Measurements from ENCODE around the gene DENND2C.

DENND2C gene

GRCh38 chr1:114676115-114676514 lies 6.3 kb upstream of the DENND2C start:
- Histone ChIP-seq H3K36me3 (ENCODE audit: control insufficient read depth in 1 of 2, insufficient read depth in 2 of 2, low read length in 2 of 2) (no peaks in the 10 kb centered on the region), H3K4me1 (ENCODE audit: control insufficient read depth in 1 of 2, insufficient read depth in 2 of 2, low read length in 2 of 2) (no peaks in the 10 kb centered on the region), H3K27ac (ENCODE audit: low read length) (no peak overlapping the region), H3K4me3 (ENCODE audit: low read depth in 1 of 2, low read length in 2 of 2) (no peak overlapping the region), H3K9me3 (ENCODE audit: control insufficient read depth in 1 of 2, low read length in 2 of 2) (no peaks in the 10 kb centered on the region), H3K27me3 (ENCODE audit: low read depth, low read length) (no peaks in the 10 kb centered on the region)

- Histone ChIP-seq H3K4me3 (ENCODE audit: low read depth in 1 of 2, low read length in 2 of 2) (no peak overlapping the region), H3K27ac (ENCODE audit: low read length) (no peak overlapping the region), H3K36me3 (ENCODE audit: control insufficient read depth in 1 of 2, insufficient read depth in 2 of 2, low read length in 2 of 2) (no peaks in the 10 kb centered on the region), H3K27me3 (ENCODE audit: low read depth, low read length) (no peaks in the 10 kb centered on the region), H3K9me3 (ENCODE audit: control insufficient read depth in 1 of 2, low read length in 2 of 2) (no peaks in the 10 kb centered on the region), H3K4me1 (ENCODE audit: control insufficient read depth in 1 of 2, insufficient read depth in 2 of 2, low read length in 2 of 2) (no peaks in the 10 kb centered on the region)
Measured at GRCh38 chr1:114671939-114672275, 2.1 kb upstream of the DENND2C start.

GRCh38 chr1:114671011-114671938 lies 1.4 kb upstream of the DENND2C start:
- Histone ChIP-seq H3K27ac (ENCODE audit: low read length) (no peak overlapping the region), H3K36me3 (ENCODE audit: control insufficient read depth in 1 of 2, insufficient read depth in 2 of 2, low read length in 2 of 2) (no peaks in the 10 kb centered on the region), H3K9me3 (ENCODE audit: control insufficient read depth in 1 of 2, low read length in 2 of 2) (no peaks in the 10 kb centered on the region), H3K4me3 (ENCODE audit: low read depth in 1 of 2, low read length in 2 of 2) (no peak overlapping the region), H3K27me3 (ENCODE audit: low read depth, low read length) (no peaks in the 10 kb centered on the region), H3K4me1 (ENCODE audit: control insufficient read depth in 1 of 2, insufficient read depth in 2 of 2, low read length in 2 of 2) (no peaks in the 10 kb centered on the region)

- Histone ChIP-seq H3K9me3 (ENCODE audit: control insufficient read depth in 1 of 2, low read length in 2 of 2) (no peaks in the 10 kb centered on the region), H3K4me1 (ENCODE audit: control insufficient read depth in 1 of 2, insufficient read depth in 2 of 2, low read length in 2 of 2) (no peaks in the 10 kb centered on the region), H3K4me3 (ENCODE audit: low read depth in 1 of 2, low read length in 2 of 2) (peak overlapping the region; percentile 77 to 89), H3K36me3 (ENCODE audit: control insufficient read depth in 1 of 2, insufficient read depth in 2 of 2, low read length in 2 of 2) (no peaks in the 10 kb centered on the region), H3K27ac (ENCODE audit: low read length) (no peak overlapping the region), H3K27me3 (ENCODE audit: low read depth, low read length) (no peaks in the 10 kb centered on the region)
Measured at GRCh38 chr1:114670083-114671010, 498 bp upstream of the DENND2C start.

GRCh38 chr1:114668784-114669561 lies 876 bp downstream of the DENND2C start:
- Histone ChIP-seq H3K9me3 (ENCODE audit: control insufficient read depth in 1 of 2, low read length in 2 of 2) (no peaks in the 10 kb centered on the region), H3K4me3 (ENCODE audit: low read depth in 1 of 2, low read length in 2 of 2) (peak overlapping the region; percentile 77 to 89)

GRCh38 chr1:114668373-114668772 lies 1.5 kb downstream of the DENND2C start:
- no peak overlapping the region for H3K4me3 ChIP-seq (ENCODE audit: low read depth in 1 of 2, low read length in 2 of 2)

More at GRCh38 chr1:114668784-114669561, 876 bp downstream of the DENND2C start:
- no peaks in the 10 kb centered on the region for H3K4me1 ChIP-seq (ENCODE audit: control insufficient read depth in 1 of 2, insufficient read depth in 2 of 2, low read length in 2 of 2)
- no peak overlapping the region for H3K27ac ChIP-seq (ENCODE audit: low read length)
- no peaks in the 10 kb centered on the region for H3K36me3 ChIP-seq (ENCODE audit: control insufficient read depth in 1 of 2, insufficient read depth in 2 of 2, low read length in 2 of 2)
- H3K27me3 ChIP-seq (ENCODE audit: low read depth, low read length), result no peaks in the 10 kb centered on the region

GRCh38 chr1:114666954-114667353 lies 2.9 kb downstream of the DENND2C start:
- Histone ChIP-seq H3K4me3 (ENCODE audit: low read depth in 1 of 2, low read length in 2 of 2) (no peak overlapping the region), H3K27ac (ENCODE audit: low read length) (no peak overlapping the region), H3K9me3 (ENCODE audit: control insufficient read depth in 1 of 2, low read length in 2 of 2) (no peaks in the 10 kb centered on the region), H3K27me3 (ENCODE audit: low read depth, low read length) (no peaks in the 10 kb centered on the region), H3K36me3 (ENCODE audit: control insufficient read depth in 1 of 2, insufficient read depth in 2 of 2, low read length in 2 of 2) (no peaks in the 10 kb centered on the region), H3K4me1 (ENCODE audit: control insufficient read depth in 1 of 2, insufficient read depth in 2 of 2, low read length in 2 of 2) (no peaks in the 10 kb centered on the region)

More at GRCh38 chr1:114668373-114668772, 1.5 kb downstream of the DENND2C start:
- Histone ChIP-seq H3K9me3 (ENCODE audit: control insufficient read depth in 1 of 2, low read length in 2 of 2) (no peaks in the 10 kb centered on the region), H3K36me3 (ENCODE audit: control insufficient read depth in 1 of 2, insufficient read depth in 2 of 2, low read length in 2 of 2) (no peaks in the 10 kb centered on the region), H3K4me1 (ENCODE audit: control insufficient read depth in 1 of 2, insufficient read depth in 2 of 2, low read length in 2 of 2) (no peaks in the 10 kb centered on the region), H3K27ac (ENCODE audit: low read length) (no peak overlapping the region), H3K27me3 (ENCODE audit: low read depth, low read length) (no peaks in the 10 kb centered on the region)

- H3K4me1 ChIP-seq (ENCODE audit: control insufficient read depth in 1 of 2, insufficient read depth in 2 of 2, low read length in 2 of 2), result no peaks in the 10 kb centered on the region
- no peaks in the 10 kb centered on the region for H3K36me3 ChIP-seq (ENCODE audit: control insufficient read depth in 1 of 2, insufficient read depth in 2 of 2, low read length in 2 of 2)
- H3K27me3 ChIP-seq (ENCODE audit: low read depth, low read length), result no peaks in the 10 kb centered on the region
- H3K4me3 ChIP-seq (ENCODE audit: low read depth in 1 of 2, low read length in 2 of 2), result no peak overlapping the region
- no peak overlapping the region for H3K27ac ChIP-seq (ENCODE audit: low read length)
- H3K9me3 ChIP-seq (ENCODE audit: control insufficient read depth in 1 of 2, low read length in 2 of 2), result no peaks in the 10 kb centered on the region
Measured at GRCh38 chr1:114660238-114660637, 9.6 kb downstream of the DENND2C start.

- Histone ChIP-seq H3K27ac (ENCODE audit: low read length) (no peak overlapping the region), H3K4me1 (ENCODE audit: control insufficient read depth in 1 of 2, insufficient read depth in 2 of 2, low read length in 2 of 2) (no peaks in the 10 kb centered on the region), H3K36me3 (ENCODE audit: control insufficient read depth in 1 of 2, insufficient read depth in 2 of 2, low read length in 2 of 2) (no peaks in the 10 kb centered on the region), H3K27me3 (ENCODE audit: low read depth, low read length) (no peaks in the 10 kb centered on the region), H3K9me3 (ENCODE audit: control insufficient read depth in 1 of 2, low read length in 2 of 2) (no peaks in the 10 kb centered on the region), H3K4me3 (ENCODE audit: low read depth in 1 of 2, low read length in 2 of 2) (no peak overlapping the region)
Measured at GRCh38 chr1:114651893-114652292, 18.0 kb downstream of the DENND2C start.

GRCh38 chr1:114648503-114648902 lies 21.3 kb downstream of the DENND2C start:
- Histone ChIP-seq H3K27me3 (ENCODE audit: low read depth, low read length) (no peaks in the 10 kb centered on the region), H3K4me1 (ENCODE audit: control insufficient read depth in 1 of 2, insufficient read depth in 2 of 2, low read length in 2 of 2) (no peaks in the 10 kb centered on the region), H3K27ac (ENCODE audit: low read length) (no peak overlapping the region), H3K4me3 (ENCODE audit: low read depth in 1 of 2, low read length in 2 of 2) (no peak overlapping the region), H3K9me3 (ENCODE audit: control insufficient read depth in 1 of 2, low read length in 2 of 2) (no peaks in the 10 kb centered on the region), H3K36me3 (ENCODE audit: control insufficient read depth in 1 of 2, insufficient read depth in 2 of 2, low read length in 2 of 2) (no peaks in the 10 kb centered on the region)

GRCh38 chr1:114641377-114641776 lies 28.5 kb downstream of the DENND2C start:
- Histone ChIP-seq H3K4me3 (ENCODE audit: low read depth in 1 of 2, low read length in 2 of 2) (no peak overlapping the region), H3K27ac (ENCODE audit: low read length) (no peak overlapping the region), H3K9me3 (ENCODE audit: control insufficient read depth in 1 of 2, low read length in 2 of 2) (no peaks in the 10 kb centered on the region), H3K36me3 (ENCODE audit: control insufficient read depth in 1 of 2, insufficient read depth in 2 of 2, low read length in 2 of 2) (no peaks in the 10 kb centered on the region), H3K27me3 (ENCODE audit: low read depth, low read length) (no peaks in the 10 kb centered on the region), H3K4me1 (ENCODE audit: control insufficient read depth in 1 of 2, insufficient read depth in 2 of 2, low read length in 2 of 2) (no peaks in the 10 kb centered on the region)
